Measurements from ENCODE around the gene SNRNP48.

SNRNP48 gene

GRCh38 chr6:7559651-7560385 lies 30.2 kb upstream of the SNRNP48 start:
- DNase-seq, result no peak

- DNase-seq, result no peak
Measured at GRCh38 chr6:7561153-7561964, 28.6 kb upstream of the SNRNP48 start.

- no peak for DNase-seq
Measured at GRCh38 chr6:7562769-7563168, 27.2 kb upstream of the SNRNP48 start.

- no peak for DNase-seq
Measured at GRCh38 chr6:7566107-7566506, 23.9 kb upstream of the SNRNP48 start.

- no peak for DNase-seq
Measured at GRCh38 chr6:7566617-7567173, 23.3 kb upstream of the SNRNP48 start.

GRCh38 chr6:7568021-7568420 lies 22.0 kb upstream of the SNRNP48 start:
- no peak for DNase-seq

GRCh38 chr6:7569082-7569481 lies 20.9 kb upstream of the SNRNP48 start:
- no peak for DNase-seq

GRCh38 chr6:7572213-7572943 lies 17.6 kb upstream of the SNRNP48 start:
- DNase-seq, result no peak

- no peak for DNase-seq
Measured at GRCh38 chr6:7574500-7574899, 15.5 kb upstream of the SNRNP48 start.

GRCh38 chr6:7578516-7578915 lies 11.5 kb upstream of the SNRNP48 start:
- DNase-seq, result no peak

- DNase-seq, result no peak
Measured at GRCh38 chr6:7578931-7579330, 11.1 kb upstream of the SNRNP48 start.

GRCh38 chr6:7579851-7580250 lies 10.1 kb upstream of the SNRNP48 start:
- no peak for DNase-seq

GRCh38 chr6:7580537-7580926 lies 9.5 kb upstream of the SNRNP48 start:
- DNase-seq, result no peak

- DNase-seq, result no peak
Measured at GRCh38 chr6:7580927-7581618, 8.9 kb upstream of the SNRNP48 start.

GRCh38 chr6:7585287-7585930 lies 4.6 kb upstream of the SNRNP48 start:
- DNase-seq, result no peak

GRCh38 chr6:7587631-7588100 lies 2.3 kb upstream of the SNRNP48 start:
- DNase-seq, result no peak

GRCh38 chr6:7588506-7588905 lies 1.5 kb upstream of the SNRNP48 start:
- no peak for DNase-seq

GRCh38 chr6:7589221-7589620 lies 777 bp upstream of the SNRNP48 start:
- DNase-seq, result no peak

- DNase-seq, result no peak
Measured at GRCh38 chr6:7590918-7591302, 912 bp downstream of the SNRNP48 start.

- DNase-seq, result no peak
Measured at GRCh38 chr6:7591770-7592169, 1.8 kb downstream of the SNRNP48 start.

GRCh38 chr6:7593229-7593628 lies 3.2 kb downstream of the SNRNP48 start:
- no peak for DNase-seq

- DNase-seq, result no peak
Measured at GRCh38 chr6:7594579-7595125, 4.7 kb downstream of the SNRNP48 start.

Data from activated CD4-positive, CD25-positive, alpha-beta regulatory T cell (primary cell).